K562 (cell line): ENCODE data around the gene ROPN1L. TPM values are rescaled to one million over a fixed set of nuclear protein-coding genes. Genes with fewer than 3 reads are reported as not detected.
"Not testable (repeated sequence)": the region's sequence is repeated elsewhere in the genome, so short reads cannot be mapped to it uniquely, and the experiment has no call there.

Source experiments
- ATAC-seq: fragments of 200-7000 bp; cut with Tn5 transposase; 3 replicates; pipeline ENCODE4 v1.9.1; 2020; ENCODE audit warnings: moderate library complexity
- BruUV-seq: library from RNA; stranded (reverse); fragments of 400-500 nt; replicated peaks from 2 replicates; lab custom pipeline; 2021; lab: Mats Ljungman, UMichigan
- CTCF ChIA-PET: fragments of 300-600 bp; formaldehyde crosslinking; extraction: SDS; loops from one replicate; lab custom pipeline; 2021; ENCODE audit warnings: low intra/inter-chr PET ratio; lab: Yijun Ruan, JAX
- POLR2A ChIA-PET: fragments of 300-600, 350-650 bp; sonication (Branson Sonifier 250); formaldehyde crosslinking; extraction: SDS; loops from one replicate; lab custom pipeline; 2021; ENCODE audit warnings: antibody characterized with exemption, inconsistent platforms; lab: Yijun Ruan, JAX
- DNase-seq, 4 experiments: peaks; one replicate each; pipeline versions ENCODE4 v3.0.0 to v3.0.0-alpha.2; 2011 to 2018; ENCODE audit warnings: low spot score in 3 of 4, mixed read lengths in 3 of 4; ENCODE audit errors: extremely low read depth in 1 of 4
- FAIRE-seq: peaks from 2 replicates; lab custom pipeline; 2011; peaks lifted over from hg19 to GRCh38; lab: Jason Lieb, UNC
- H2AFZ ChIP-seq: 2 replicates; pipeline ENCODE4 v1.6.0; 2011; ENCODE audit warnings: low read depth, low read length, control low read depth, inconsistent platforms
- H3K27ac ChIP-seq: fragments of 200-600 bp; 3 replicates; pipeline ENCODE4 v1.8.0; 2011; ENCODE audit warnings: low read depth, mild to moderate bottlenecking, control low read depth, inconsistent platforms, low read length, moderate library complexity, mixed read lengths; ENCODE audit errors: extremely low read depth
- H3K27me3 ChIP-seq, 2 experiments: fragments of 300-600 bp in 1 of 2; 2 replicates in 1 of 2; 3 replicates in 1 of 2; pipeline versions ENCODE4 v1.6.0 to v1.8.0; 2011; ENCODE audit warnings: inconsistent platforms in 2 of 2, low read length in 2 of 2, mild to moderate bottlenecking in 1 of 2, mixed read lengths in 1 of 2, moderate library complexity in 1 of 2; ENCODE audit not compliant: control insufficient read depth in 2 of 2, insufficient read depth in 2 of 2
- H3K36me3 ChIP-seq: fragments of 300-600 bp; 3 replicates; pipeline ENCODE4 v1.8.0; 2011; ENCODE audit warnings: mild to moderate bottlenecking, low read length, inconsistent platforms; ENCODE audit not compliant: control insufficient read depth, insufficient read depth
- H3K4me1 ChIP-seq, 2 experiments: fragments of 200-600 bp in 1 of 2; replicated peaks in 1 of 2; 2 replicates in 1 of 2; 3 replicates in 1 of 2; pipeline versions ENCODE4 v1.5.1 to v1.8.0; 2011; ENCODE audit warnings: inconsistent platforms in 2 of 2, low read length in 2 of 2, mild to moderate bottlenecking in 1 of 2, mixed read lengths in 1 of 2, moderate library complexity in 1 of 2; ENCODE audit not compliant: control insufficient read depth in 2 of 2, insufficient read depth in 2 of 2
- H3K4me2 ChIP-seq: 2 replicates; pipeline ENCODE4 v1.6.1; 2011; ENCODE audit warnings: low read length, control low read depth, inconsistent platforms, mixed read lengths; ENCODE audit not compliant: insufficient read depth
- H3K4me3 ChIP-seq: fragments of 200-600 bp; sonication (generic), shearing (Covaris generic); 2 replicates; pipeline ENCODE4 v1.5.1; 2016; ENCODE audit warnings: control low read depth, inconsistent platforms
- H3K79me2 ChIP-seq: fragments of 200-600 bp; 3 replicates; pipeline ENCODE4 v1.8.0; 2011; ENCODE audit warnings: low read length, inconsistent platforms; ENCODE audit not compliant: control insufficient read depth, insufficient read depth
- H3K9ac ChIP-seq, 2 experiments: 2 replicates each; pipeline versions ENCODE4 v1.6.0 to v1.6.1; 2011; ENCODE audit warnings: low read depth in 2 of 2, low read length in 2 of 2, control low read depth in 1 of 2, inconsistent platforms in 1 of 2, mild to moderate bottlenecking in 1 of 2, mixed read lengths in 1 of 2; ENCODE audit not compliant: insufficient read depth in 1 of 2
- H3K9me1 ChIP-seq: one replicate; pipeline ENCODE4 v1.6.0; 2011; ENCODE audit warnings: inconsistent platforms, mild to moderate bottlenecking, low read length, moderate library complexity; ENCODE audit not compliant: control insufficient read depth, insufficient read depth
- H3K9me3 ChIP-seq: replicated peaks from 2 replicates; pipeline ENCODE4 v1.5.1; 2011; ENCODE audit warnings: low read depth, low read length, inconsistent platforms; ENCODE audit not compliant: control insufficient read depth, insufficient read depth
- H4K20me1 ChIP-seq: replicated peaks from 2 replicates; pipeline ENCODE4 v1.6.1; 2011; ENCODE audit warnings: low read length, inconsistent platforms, mixed read lengths; ENCODE audit not compliant: control insufficient read depth, insufficient read depth
- ARNT ChIP-seq, 2 experiments: fragments of 450-650 bp; IDR thresholded peaks; 2 replicates each; pipeline ENCODE4 v1.6.1; 2016; ENCODE audit warnings: mild to moderate bottlenecking in 1 of 2
- HOXB6 ChIP-seq: fragments of 250-450 bp; sonication (Bioruptor Pico); IDR thresholded peaks from 2 replicates; pipeline ENCODE4 v1.5.1; 2022; ENCODE audit warnings: mild to moderate bottlenecking, borderline replicate concordance
- MEIS2 ChIP-seq: fragments of 450-650 bp; IDR thresholded peaks from 2 replicates; pipeline ENCODE4 v1.6.1; 2014; ENCODE audit warnings: mild to moderate bottlenecking; ENCODE audit not compliant: partially characterized antibody
- WGBS: fragments of 100-300 bp; shearing (Covaris generic); methylation state at CpG from one replicate; pipeline ENCODE4 v1.1.6; 2016; ENCODE audit warnings: low coverage, mixed read lengths; ENCODE audit not compliant: insufficient coverage; ENCODE audit errors: missing lambda C conversion rate; 5-methylcytosine and 5-hydroxymethylcytosine counted together
- in situ Hi-C: fragments of 300-500 bp; cut with MboI; formaldehyde crosslinking; loops from 4 replicates; pipeline ENCODE4 v1.15.0; 2018; ENCODE audit warnings: inconsistent platforms, mixed read lengths
- intact Hi-C: fragments of 100-400 bp; cut with micrococcal nuclease; formaldehyde crosslinking; loops from 2 replicates; pipeline ENCODE4 v1.14.2; 2022
- polyA plus RNA-seq, 8 experiments: library from polyadenylated mRNA; depleted of rRNA in 4 of 8; stranded (reverse) in 5 of 8; unstranded in 3 of 8; fragments of >200 nt; fragmentation: Nextera tagmentation in 2 of 8; fragmentation: Illumina TruSeq in 1 of 8; extraction: Ambion mirVana in 2 of 8; extraction: Trizol in 1 of 8; gene quantifications; 2 replicates each; pipeline versions ENCODE4 v1.2.1 to v1.2.3, GENCODE V29; 2011 to 2014; ENCODE audit warnings: inconsistent platforms in 1 of 8, missing spikeins in 1 of 8
- total RNA-seq, 7 experiments: library from RNA; depleted of rRNA in 6 of 7; stranded (reverse); fragments of >200 nt in 6 of 7; fragmentation: Illumina TruSeq in 2 of 7; extraction: Trizol in 2 of 7; gene quantifications; 2 replicates each; pipeline versions ENCODE4 v1.2.1 to v1.2.3, GENCODE V29; 2011 to 2021; ENCODE audit warnings: low replicate concordance in 1 of 7
- TF ChIP-seq, protein P1 (sequence below): fragments of 200-800 bp; sonication (Bioruptor generic); IDR thresholded peaks from 2 replicates; pipeline ENCODE4 v1.6.1; 2017; ENCODE audit warnings: missing genetic modification characterization, missing compliant biosample characterization
- TF ChIP-seq, protein P2 (sequence below), 3 experiments: fragments of 200-800 bp in 1 of 3; sonication (Bioruptor generic) in 1 of 3; sonication (generic) in 1 of 3; formaldehyde crosslinking in 1 of 3; IDR thresholded peaks; 2 replicates each; pipeline versions ENCODE4 v1.6.1 to v1.8.0; 2016 to 2022; ENCODE audit warnings: mild to moderate bottlenecking in 2 of 3, missing compliant biosample characterization in 2 of 3, missing genetic modification characterization in 2 of 3, missing genetic modification reagents in 1 of 3
- TF ChIP-seq, protein P3 (sequence below): sonication (generic); formaldehyde crosslinking; IDR thresholded peaks from 2 replicates; pipeline ENCODE4 v1.8.1; 2023; ENCODE audit warnings: mild to moderate bottlenecking, missing genetic modification reagents

Gene ROPN1L
- total and polyA plus RNA-seq, 9 of the 15 experiments (the other 6 are each of a cell fraction or from before 2014, with no cell fraction given), result 0.04 to 0.85 (median 0.24) TPM; not detected in 3

DNA sequence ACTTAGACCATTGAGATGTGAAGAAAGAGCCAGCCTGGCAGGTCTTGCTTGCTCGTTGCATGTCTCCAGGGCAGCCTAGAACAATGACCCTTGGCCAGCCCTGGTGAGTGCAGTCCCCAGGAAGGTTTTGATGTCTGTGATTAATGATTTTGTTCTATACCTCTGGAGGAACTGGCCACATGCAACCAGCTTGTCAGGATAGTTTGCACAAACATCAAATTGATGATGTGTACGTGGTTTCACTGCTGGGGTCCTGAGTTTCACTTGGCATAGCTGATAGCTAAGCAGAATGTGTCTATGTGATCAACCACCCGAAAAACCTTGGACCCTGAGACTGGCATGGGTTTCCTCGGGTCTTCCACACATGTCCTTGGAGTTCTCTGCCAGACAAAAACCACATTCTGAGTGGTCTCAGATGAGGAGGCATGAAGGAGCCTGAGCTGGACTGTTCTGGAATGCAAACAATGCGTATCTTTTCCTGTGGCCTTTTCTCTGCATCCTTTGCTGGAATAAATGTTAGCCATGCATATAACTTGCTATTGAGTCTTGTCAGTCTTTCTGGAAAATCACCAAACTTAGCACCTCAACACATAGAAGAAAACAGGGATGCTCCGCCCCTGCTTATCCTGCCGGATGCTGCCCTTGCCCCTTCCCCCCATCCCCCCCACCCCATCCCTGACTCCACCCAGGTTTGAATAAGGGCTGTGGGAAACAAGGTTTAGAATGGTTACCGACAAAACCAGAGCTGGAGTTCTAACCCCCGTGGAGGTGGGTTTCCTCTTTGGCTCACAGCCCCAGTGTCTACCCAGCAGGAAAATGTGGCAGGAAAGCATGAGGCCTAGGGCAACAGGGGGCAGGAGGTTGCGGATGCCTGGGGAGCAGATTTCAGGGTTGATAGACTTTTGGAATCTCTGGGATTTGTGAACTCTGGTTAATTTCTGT, 72.1 kb downstream of the ROPN1L start:
- POLR2A ChIA-PET, result interaction anchor here (1.7 kb wide), 1 partner anchor 12 kb away, joined by 3 read pairs; no protein-coding TSS in a partner anchor
- H3K4me2 ChIP-seq, result no peak overlapping the region
- peak; percentile 10 for TF ChIP-seq MEIS2
- TF ChIP-seq, protein P1, sequence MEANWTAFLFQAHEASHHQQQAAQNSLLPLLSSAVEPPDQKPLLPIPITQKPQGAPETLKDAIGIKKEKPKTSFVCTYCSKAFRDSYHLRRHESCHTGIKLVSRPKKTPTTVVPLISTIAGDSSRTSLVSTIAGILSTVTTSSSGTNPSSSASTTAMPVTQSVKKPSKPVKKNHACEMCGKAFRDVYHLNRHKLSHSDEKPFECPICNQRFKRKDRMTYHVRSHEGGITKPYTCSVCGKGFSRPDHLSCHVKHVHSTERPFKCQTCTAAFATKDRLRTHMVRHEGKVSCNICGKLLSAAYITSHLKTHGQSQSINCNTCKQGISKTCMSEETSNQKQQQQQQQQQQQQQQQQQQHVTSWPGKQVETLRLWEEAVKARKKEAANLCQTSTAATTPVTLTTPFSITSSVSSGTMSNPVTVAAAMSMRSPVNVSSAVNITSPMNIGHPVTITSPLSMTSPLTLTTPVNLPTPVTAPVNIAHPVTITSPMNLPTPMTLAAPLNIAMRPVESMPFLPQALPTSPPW (CRISPR knock-in tag), result peak; percentile 23; the same call in 1 of the 2 replicates
- TF ChIP-seq ARNT (IDR thresholded peaks at IDR 0.05), result no peak
- TF ChIP-seq, protein P2, sequence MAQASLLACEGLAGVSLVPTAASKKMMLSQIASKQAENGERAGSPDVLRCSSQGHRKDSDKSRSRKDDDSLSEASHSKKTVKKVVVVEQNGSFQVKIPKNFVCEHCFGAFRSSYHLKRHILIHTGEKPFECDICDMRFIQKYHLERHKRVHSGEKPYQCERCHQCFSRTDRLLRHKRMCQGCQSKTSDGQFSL (CRISPR knock-in tag; IDR thresholded peaks at IDR 0.05), result no peak
- TF ChIP-seq, protein P2 (tag; IDR thresholded peaks at IDR 0.05), result 0 out of 4 replicates have a peak, but pooled peaks of 1 of the 2 experiments have one; percentile 44
- TF ChIP-seq, protein P3, sequence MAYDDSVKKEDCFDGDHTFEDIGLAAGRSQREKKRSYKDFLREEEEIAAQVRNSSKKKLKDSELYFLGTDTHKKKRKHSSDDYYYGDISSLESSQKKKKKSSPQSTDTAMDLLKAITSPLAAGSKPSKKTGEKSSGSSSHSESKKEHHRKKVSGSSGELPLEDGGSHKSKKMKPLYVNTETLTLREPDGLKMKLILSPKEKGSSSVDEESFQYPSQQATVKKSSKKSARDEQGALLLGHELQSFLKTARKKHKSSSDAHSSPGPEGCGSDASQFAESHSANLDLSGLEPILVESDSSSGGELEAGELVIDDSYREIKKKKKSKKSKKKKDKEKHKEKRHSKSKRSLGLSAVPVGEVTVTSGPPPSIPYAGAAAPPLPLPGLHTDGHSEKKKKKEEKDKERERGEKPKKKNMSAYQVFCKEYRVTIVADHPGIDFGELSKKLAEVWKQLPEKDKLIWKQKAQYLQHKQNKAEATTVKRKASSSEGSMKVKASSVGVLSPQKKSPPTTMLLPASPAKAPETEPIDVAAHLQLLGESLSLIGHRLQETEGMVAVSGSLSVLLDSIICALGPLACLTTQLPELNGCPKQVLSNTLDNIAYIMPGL (CRISPR knock-in tag), result no peak
- TF ChIP-seq HOXB6, result no peak
- TF ChIP-seq, all 486 proteins: peak for 3
- Histone ChIP-seq H3K79me2 (no peaks in the 10 kb centered on the region), H3K36me3 (no peaks in the 10 kb centered on the region), H3K27me3 (peaks cover 14 to 52% of the 10 kb centered on the region in 2 experiments; a peak in 3 of 5 replicates), H3K9me3 (no peaks in the 10 kb centered on the region), H2AFZ (no peak overlapping the region), H3K9me1 (no peaks in the 10 kb centered on the region), H3K4me1 (no peaks in the 10 kb centered on the region; a peak in 1 of 5 replicates), H3K9ac (no peak overlapping the region), H3K4me3 (no peak overlapping the region), H4K20me1 (no peaks in the 10 kb centered on the region), H3K27ac (no peak overlapping the region)
- ATAC-seq (peak; percentile 62), DNase-seq (no peak), FAIRE-seq (no peak)
- BruUV-seq, result no TSS peak
- in situ Hi-C loops, result no loop called here
- intact Hi-C loops, result no loop called here
- CTCF ChIA-PET, result no interaction called here
- 18% methylated on average over 10 of the region's 10 CpGs for WGBS

DNA sequence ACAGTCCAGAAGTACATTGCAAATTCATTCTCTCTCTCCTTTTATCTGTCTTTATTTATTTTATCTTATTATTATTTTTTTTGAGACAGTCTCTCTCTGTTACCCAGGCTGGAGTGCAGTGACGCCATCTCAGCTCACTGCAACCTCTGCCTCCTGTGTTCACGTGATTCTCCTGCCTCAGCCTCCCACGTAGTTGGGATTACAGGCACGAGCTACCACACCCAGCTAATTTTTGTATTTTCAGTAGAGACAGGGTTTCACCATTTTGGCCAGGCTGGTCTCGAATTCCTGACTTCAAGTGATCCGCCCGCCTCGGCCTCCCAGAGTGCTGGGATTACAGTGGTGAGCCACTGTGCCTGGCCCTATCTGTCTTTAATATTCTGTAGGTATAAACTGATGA, 72.9 kb downstream of the ROPN1L start:
- H4K20me1 ChIP-seq, H3K4me1 ChIP-seq, DNase-seq, H3K9ac ChIP-seq, H3K4me3 ChIP-seq, H3K4me2 ChIP-seq, CTCF ChIA-PET, ATAC-seq, FAIRE-seq, H3K27ac ChIP-seq, BruUV-seq, H3K9me3 ChIP-seq, H3K79me2 ChIP-seq, intact Hi-C loops, H2AFZ ChIP-seq, H3K9me1 ChIP-seq, H3K36me3 ChIP-seq, in situ Hi-C loops: not testable (repeated sequence)
- POLR2A ChIA-PET, result interaction anchor here (1.7 kb wide), 1 partner anchor 12 kb away, joined by 3 read pairs; no protein-coding TSS in a partner anchor
- H3K27me3 ChIP-seq, result peaks cover 16 to 48% of the 10 kb centered on the region in 2 experiments; a peak in 3 of 5 replicates
- WGBS, result 23% methylated on average over 8 of the region's 8 CpGs
